NB4 (cell line): ENCODE results near the gene SLC22A23.
A peak's percentile ranks its signal among the peaks of the same experiment; 100 is the strongest.

ENCODE experiments used
- DNase-seq: peaks from one replicate; pipeline ENCODE4 v3.0.0; 2010; ENCODE audit warnings: low read depth
- H3K4me3 ChIP-seq: one replicate; pipeline ENCODE4 v1.5.1; 2011; ENCODE audit warnings: mild to moderate bottlenecking, low read depth, low read length, moderate library complexity
- MYC ChIP-seq: IDR thresholded peaks from 2 replicates; pipeline ENCODE4 v1.6.1; 2011; ENCODE audit warnings: low read depth, low read length
- POLR2A ChIP-seq: IDR thresholded peaks from 2 replicates; pipeline ENCODE4 v1.6.1; 2011; ENCODE audit warnings: mild to moderate bottlenecking; ENCODE audit not compliant: insufficient read length; ENCODE audit errors: extremely low read depth
- TF ChIP-seq, protein P1 (sequence below): IDR thresholded peaks from one replicate; pipeline ENCODE4 v1.5.1; 2012; ENCODE audit warnings: low read depth, low read length
- TF ChIP-seq, protein P2 (sequence below): IDR thresholded peaks from 2 replicates; pipeline ENCODE4 v1.6.1; 2011; ENCODE audit warnings: low read depth, low read length

SLC22A23 gene

DNA sequence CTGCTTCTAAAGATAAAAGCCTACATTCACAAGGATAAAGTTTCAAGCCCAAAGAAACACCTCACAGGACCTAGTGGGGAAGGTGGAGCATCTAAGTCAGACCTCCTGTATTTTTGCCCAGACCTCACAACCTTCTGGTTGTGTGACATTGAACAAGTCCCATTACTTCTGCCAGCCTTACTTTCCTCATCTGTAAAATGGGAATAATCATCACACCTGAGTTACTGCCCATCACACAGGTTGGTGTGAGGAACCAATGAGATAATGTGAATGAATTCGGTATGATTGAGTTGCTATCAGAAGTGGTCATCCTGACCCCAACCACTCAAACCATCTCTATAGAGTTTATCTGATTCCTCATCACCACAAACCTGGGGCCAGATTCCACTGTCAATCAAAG lies 11.1 kb upstream of the SLC22A23 start:
- H3K4me3 ChIP-seq = no peak overlapping the region
- no peak for DNase-seq
- TF ChIP-seq, protein P1, sequence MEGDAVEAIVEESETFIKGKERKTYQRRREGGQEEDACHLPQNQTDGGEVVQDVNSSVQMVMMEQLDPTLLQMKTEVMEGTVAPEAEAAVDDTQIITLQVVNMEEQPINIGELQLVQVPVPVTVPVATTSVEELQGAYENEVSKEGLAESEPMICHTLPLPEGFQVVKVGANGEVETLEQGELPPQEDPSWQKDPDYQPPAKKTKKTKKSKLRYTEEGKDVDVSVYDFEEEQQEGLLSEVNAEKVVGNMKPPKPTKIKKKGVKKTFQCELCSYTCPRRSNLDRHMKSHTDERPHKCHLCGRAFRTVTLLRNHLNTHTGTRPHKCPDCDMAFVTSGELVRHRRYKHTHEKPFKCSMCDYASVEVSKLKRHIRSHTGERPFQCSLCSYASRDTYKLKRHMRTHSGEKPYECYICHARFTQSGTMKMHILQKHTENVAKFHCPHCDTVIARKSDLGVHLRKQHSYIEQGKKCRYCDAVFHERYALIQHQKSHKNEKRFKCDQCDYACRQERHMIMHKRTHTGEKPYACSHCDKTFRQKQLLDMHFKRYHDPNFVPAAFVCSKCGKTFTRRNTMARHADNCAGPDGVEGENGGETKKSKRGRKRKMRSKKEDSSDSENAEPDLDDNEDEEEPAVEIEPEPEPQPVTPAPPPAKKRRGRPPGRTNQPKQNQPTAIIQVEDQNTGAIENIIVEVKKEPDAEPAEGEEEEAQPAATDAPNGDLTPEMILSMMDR = no peak
- TF ChIP-seq, protein P2, sequence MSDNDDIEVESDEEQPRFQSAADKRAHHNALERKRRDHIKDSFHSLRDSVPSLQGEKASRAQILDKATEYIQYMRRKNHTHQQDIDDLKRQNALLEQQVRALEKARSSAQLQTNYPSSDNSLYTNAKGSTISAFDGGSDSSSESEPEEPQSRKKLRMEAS = no peak
- TF ChIP-seq POLR2A = no peak
- no peak for TF ChIP-seq MYC

DNA sequence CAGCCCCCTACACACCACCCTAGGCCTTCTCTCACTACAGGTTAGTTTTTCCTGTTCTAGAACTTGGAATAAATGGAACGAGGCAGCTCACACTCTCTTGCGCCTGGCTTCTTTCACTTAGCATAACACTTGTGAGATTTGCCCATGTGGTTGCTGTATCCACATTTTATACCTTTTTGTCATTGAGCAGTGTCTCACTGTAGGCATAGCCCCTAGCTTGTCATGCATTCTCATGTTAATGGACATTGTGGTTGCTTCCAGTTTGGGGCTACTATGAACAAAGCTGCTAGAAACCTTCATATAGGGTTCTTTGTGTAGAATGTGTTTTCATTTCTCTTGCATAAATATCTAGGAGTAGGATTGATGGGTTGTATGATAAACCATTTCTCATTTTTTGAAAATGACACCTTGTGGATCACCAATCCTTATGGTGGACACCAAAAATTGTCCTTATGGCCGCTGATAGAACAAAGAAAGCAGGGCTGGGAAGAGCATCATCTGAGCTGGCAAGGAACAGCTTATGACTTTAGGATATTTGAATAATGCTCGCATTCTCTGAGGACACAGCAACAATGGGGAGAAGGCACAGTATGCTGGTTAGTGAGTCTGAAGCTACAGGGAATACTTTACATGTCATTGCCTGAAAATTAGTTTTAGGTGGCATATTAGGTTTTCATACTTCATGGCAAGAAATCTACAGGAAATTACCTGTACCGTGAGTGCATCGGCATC lies 9.8 kb upstream of the SLC22A23 start:
- TF ChIP-seq, protein P1 = no peak
- TF ChIP-seq POLR2A (no peak), MYC (no peak)
- TF ChIP-seq, protein P2 = no peak
- no peak for DNase-seq
- no peak overlapping the region for H3K4me3 ChIP-seq

DNA sequence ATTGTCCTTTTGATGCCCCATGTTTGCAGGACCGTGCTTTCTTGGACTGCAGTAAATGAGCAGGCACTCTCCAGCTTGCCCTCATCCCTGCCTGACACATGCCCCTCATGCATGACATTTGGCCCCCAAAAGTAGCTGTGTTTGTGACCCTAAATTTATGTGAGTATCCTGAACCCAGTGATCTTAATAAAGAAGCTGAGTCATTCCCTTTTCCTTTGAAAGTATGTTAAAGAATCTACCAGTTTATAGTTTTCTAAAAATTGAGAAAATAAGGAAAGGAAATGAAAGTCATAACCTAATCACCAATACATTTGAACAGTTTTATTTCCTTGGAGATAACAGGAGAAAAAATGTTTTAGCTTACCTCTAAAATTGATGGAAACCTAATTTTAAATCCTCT lies 3.4 kb upstream of the SLC22A23 start:
- DNase-seq = no peak
- TF ChIP-seq, protein P2 = no peak
- TF ChIP-seq POLR2A (no peak), MYC (no peak)
- TF ChIP-seq, protein P1 = no peak
- no peak overlapping the region for H3K4me3 ChIP-seq

DNA sequence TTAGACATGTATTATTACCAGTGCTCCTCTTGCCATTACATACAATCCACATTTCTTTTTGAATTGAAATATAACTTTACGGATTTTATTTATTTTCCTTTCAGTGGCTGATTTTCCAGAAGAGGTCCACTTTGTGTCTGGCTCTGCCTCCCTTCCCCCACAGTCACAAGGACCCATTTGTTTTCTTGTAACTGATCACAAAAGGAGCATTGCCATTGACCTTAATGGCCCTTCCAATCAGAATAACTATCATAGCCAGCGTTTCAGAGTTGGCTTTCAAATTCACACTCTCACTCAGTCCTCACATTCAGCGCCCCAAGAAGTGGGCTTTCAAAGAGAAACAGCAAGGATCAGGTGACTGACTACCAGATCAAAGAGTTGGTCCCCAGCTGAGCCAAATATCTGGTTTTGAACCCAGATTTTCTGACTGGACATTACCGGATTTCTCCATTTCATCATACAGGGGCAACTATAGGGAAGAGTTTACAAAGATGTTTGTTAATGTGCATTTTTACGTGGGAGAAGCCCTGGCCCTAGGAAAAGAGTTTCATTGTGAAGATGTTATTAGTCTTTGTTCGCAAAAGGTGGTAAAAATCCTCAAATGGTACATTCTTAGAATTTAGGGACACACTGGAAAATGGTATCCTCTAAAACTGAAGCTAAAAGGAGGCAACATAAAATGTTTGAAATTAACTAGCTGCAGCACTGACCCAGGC lies 2.0 kb upstream of the SLC22A23 start:
- no peak overlapping the region for H3K4me3 ChIP-seq
- TF ChIP-seq POLR2A (no peak), MYC (no peak)
- TF ChIP-seq, protein P1 = no peak
- TF ChIP-seq, protein P2 = no peak
- DNase-seq = no peak

DNA sequence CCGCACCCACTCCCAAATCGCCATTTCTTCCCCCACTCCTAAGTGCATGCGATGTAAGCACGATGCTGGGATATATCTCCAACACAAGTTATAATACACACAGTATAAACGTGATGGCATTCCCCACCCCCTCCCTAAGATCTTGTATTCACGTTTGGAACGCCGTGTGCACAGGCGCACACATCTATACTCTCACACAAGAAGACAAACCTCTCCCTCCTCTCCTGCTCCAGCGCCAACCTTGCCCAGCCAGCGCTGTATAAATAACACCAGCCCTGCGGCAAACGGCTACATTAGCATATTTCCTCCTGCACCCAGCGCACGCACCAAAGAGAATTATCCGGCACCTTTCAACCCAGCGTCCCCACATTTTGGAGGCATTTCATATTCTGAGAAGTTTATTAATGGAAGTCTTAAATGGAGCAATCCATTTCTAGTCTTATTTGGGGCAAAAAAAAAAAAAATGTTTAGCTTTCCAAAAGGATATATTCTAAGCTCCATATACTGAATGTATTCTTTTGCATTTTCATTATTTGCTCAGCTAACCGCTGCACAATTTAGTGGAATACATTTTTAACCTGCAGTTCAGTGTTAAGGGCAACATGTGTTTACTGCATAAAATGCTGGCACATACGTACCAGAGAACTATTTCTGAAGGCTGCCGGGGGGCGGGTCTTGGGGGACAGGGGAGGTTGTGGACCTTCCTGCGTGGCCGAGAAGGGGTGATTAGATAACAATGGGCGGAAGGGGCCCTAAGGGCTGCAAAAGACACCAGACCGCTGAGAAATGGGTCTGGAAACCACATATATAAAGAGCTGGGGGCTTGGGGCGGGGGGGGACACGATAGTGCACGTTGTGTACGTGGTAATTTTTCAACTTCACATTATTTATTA lies 1.1 kb upstream of the SLC22A23 start:
- H3K4me3 ChIP-seq = no peak overlapping the region
- DNase-seq = peak; percentile 31

More for the DNA sequence above, 1.1 kb upstream of the SLC22A23 start:
- TF ChIP-seq MYC = no peak
- TF ChIP-seq POLR2A = no peak
- TF ChIP-seq, protein P2 = no peak
- TF ChIP-seq, protein P1 = no peak
